HepG2 (cell line): ENCODE data around the gene NID1. TPM values are rescaled to one million over a fixed set of nuclear protein-coding genes. Genes with fewer than 3 reads are reported as not detected.

Source experiments
- AGO1 ChIP-seq: fragments of 200-400 bp; formaldehyde crosslinking; IDR thresholded peaks from 2 replicates; pipeline ENCODE4 v1.6.1; 2017; ENCODE audit warnings: mild to moderate bottlenecking, low read depth, low read length, moderate library complexity; ENCODE audit not compliant: poor library complexity, severe bottlenecking
- ARNTL ChIP-seq: sonication (generic); formaldehyde crosslinking; IDR thresholded peaks from 2 replicates; pipeline ENCODE4 v1.4.0; 2020; ENCODE audit warnings: mild to moderate bottlenecking, missing genetic modification reagents
- ATF2 ChIP-seq: sonication (generic); formaldehyde crosslinking; IDR thresholded peaks from 2 replicates; pipeline ENCODE4 v1.4.0; 2020; ENCODE audit warnings: missing genetic modification reagents
- ATM ChIP-seq: fragments of 450-650 bp; IDR thresholded peaks from 2 replicates; pipeline ENCODE4 v1.7.1; 2017; ENCODE audit warnings: mild to moderate bottlenecking, borderline replicate concordance
- CENPT ChIP-seq: sonication (generic); formaldehyde crosslinking; IDR thresholded peaks from 2 replicates; pipeline ENCODE4 v1.8.0; 2022; ENCODE audit warnings: low read depth, mild to moderate bottlenecking, moderate library complexity, missing genetic modification reagents
- FOXC1 ChIP-seq: sonication (generic); formaldehyde crosslinking; IDR thresholded peaks from 2 replicates; pipeline ENCODE4 v1.8.0; 2022; ENCODE audit warnings: mild to moderate bottlenecking, missing genetic modification reagents, borderline replicate concordance
- GATAD2A ChIP-seq: IDR thresholded peaks from 2 replicates; pipeline ENCODE4 v1.6.1; 2016
- HOXA7 ChIP-seq: sonication (generic); formaldehyde crosslinking; IDR thresholded peaks from 2 replicates; pipeline ENCODE4 v1.8.1; 2022; ENCODE audit warnings: mild to moderate bottlenecking, missing genetic modification reagents, moderate library complexity
- HOXA9 ChIP-seq: sonication (generic); formaldehyde crosslinking; IDR thresholded peaks from 2 replicates; pipeline ENCODE4 v1.8.1; 2022; ENCODE audit warnings: missing genetic modification reagents, mild to moderate bottlenecking, moderate library complexity, borderline replicate concordance
- KMT2A ChIP-seq: sonication (generic); formaldehyde crosslinking; IDR thresholded peaks from 2 replicates; pipeline ENCODE4 v1.4.0; 2020; ENCODE audit warnings: missing genetic modification reagents
- MIXL1 ChIP-seq: IDR thresholded peaks from 2 replicates; pipeline ENCODE4 v1.6.1; 2016
- NCOA5 ChIP-seq: sonication (generic); formaldehyde crosslinking; IDR thresholded peaks from 2 replicates; pipeline ENCODE4 v1.4.0; 2020; ENCODE audit warnings: missing genetic modification reagents
- NPAS2 ChIP-seq: sonication (generic); formaldehyde crosslinking; IDR thresholded peaks from 2 replicates; pipeline ENCODE4 v1.8.0; 2022; ENCODE audit warnings: mild to moderate bottlenecking, missing genetic modification reagents, borderline replicate concordance
- POLR2AphosphoS5 ChIP-seq: IDR thresholded peaks from 2 replicates; pipeline ENCODE4 v1.6.1; 2012; ENCODE audit warnings: low read depth, low read length
- SALL1 ChIP-seq: sonication (generic); formaldehyde crosslinking; IDR thresholded peaks from 2 replicates; pipeline ENCODE4 v1.8.0; 2022; ENCODE audit warnings: mild to moderate bottlenecking, missing genetic modification reagents
- SAP130 ChIP-seq: IDR thresholded peaks from 2 replicates; pipeline ENCODE4 v1.6.1; 2016; ENCODE audit warnings: low read depth
- THYN1 ChIP-seq: sonication (generic); formaldehyde crosslinking; IDR thresholded peaks from 2 replicates; pipeline ENCODE4 v1.8.1; 2023; ENCODE audit warnings: low read depth, mild to moderate bottlenecking, moderate library complexity, missing genetic modification reagents, borderline replicate concordance
- ZFAT ChIP-seq: sonication (generic); formaldehyde crosslinking; conservative IDR thresholded peaks from 2 replicates; pipeline ENCODE4 v1.8.1; 2023; ENCODE audit warnings: missing genetic modification reagents, inconsistent platforms
- ZNF256 ChIP-seq: sonication (generic); formaldehyde crosslinking; conservative IDR thresholded peaks from 2 replicates; pipeline ENCODE4 v1.4.0; 2020; ENCODE audit warnings: missing genetic modification reagents
- ZNF34 ChIP-seq: sonication (generic); formaldehyde crosslinking; IDR thresholded peaks from 2 replicates; pipeline ENCODE4 v1.4.0; 2020; ENCODE audit warnings: mild to moderate bottlenecking, missing genetic modification reagents, borderline replicate concordance
- ZNF549 ChIP-seq: sonication (generic); formaldehyde crosslinking; IDR thresholded peaks from 2 replicates; pipeline ENCODE4 v1.5.0; 2020; ENCODE audit warnings: missing genetic modification reagents
- ZNF556 ChIP-seq: sonication (generic); formaldehyde crosslinking; IDR thresholded peaks from 2 replicates; pipeline ENCODE4 v1.4.0; 2020; ENCODE audit warnings: mild to moderate bottlenecking, missing genetic modification reagents, borderline replicate concordance
- ZNF574 ChIP-seq: sonication (generic); formaldehyde crosslinking; IDR thresholded peaks from 2 replicates; pipeline ENCODE4 v1.4.0; 2020; ENCODE audit warnings: missing genetic modification reagents
- polyA plus RNA-seq, 8 experiments: library from polyadenylated mRNA; depleted of rRNA in 3 of 8; stranded (reverse) in 7 of 8; unstranded in 1 of 8; fragments of >200 nt; fragmentation: Illumina TruSeq in 4 of 8; extraction: Trizol in 4 of 8; gene quantifications; 2 replicates each; pipeline versions ENCODE4 v1.2.1 to v1.2.3, GENCODE V29; 2011 to 2016; ENCODE audit warnings: low read depth in 4 of 8, missing spikeins in 1 of 8, mixed read lengths in 1 of 8; ENCODE audit not compliant: insufficient read depth in 1 of 8
- total RNA-seq, 5 experiments: library from RNA; depleted of rRNA; stranded (reverse); fragments of >200 nt; fragmentation: Illumina TruSeq; extraction: Trizol; gene quantifications; 2 replicates each; pipeline ENCODE4 v1.2.3, GENCODE V29; 2016; ENCODE audit warnings: low read depth in 1 of 5

NID1 gene
- total and polyA plus RNA-seq, 2 of the 13 experiments (the other 11 are each of a cell fraction or from before 2014, with no cell fraction given), result 50.2 to 56.1 TPM

GRCh38 chr1:236063919-236064673 is 794 bp downstream of the NID1 start (continued):
- peak; percentile 82; the same call in 1 of the 2 replicates for TF ChIP-seq KMT2A
- TF ChIP-seq MIXL1 (CRISPR knock-in tag), result peak; percentile 87
- TF ChIP-seq HOXA7 (CRISPR knock-in tag), result no peak
- no peak for TF ChIP-seq NCOA5 (CRISPR knock-in tag)
- no peak for TF ChIP-seq NPAS2 (CRISPR knock-in tag)
- TF ChIP-seq POLR2AphosphoS5, result peak; percentile 92
- TF ChIP-seq CENPT (CRISPR knock-in tag), result no peak
- peak; percentile 97 for TF ChIP-seq SALL1 (CRISPR knock-in tag)
- peak; percentile 80 for TF ChIP-seq ATF2
- peak; percentile 62; the same call in 1 of the 2 replicates for TF ChIP-seq ZNF256 (CRISPR knock-in tag)
- TF ChIP-seq ZNF549, result peak; percentile 30; the same call in 1 of the 2 replicates
- no peak for TF ChIP-seq AGO1
- no peak for TF ChIP-seq ATM
- peak; percentile 91; the same call in 1 of the 2 replicates for TF ChIP-seq HOXA9 (CRISPR knock-in tag)
- peak; percentile 94 for TF ChIP-seq FOXC1
- TF ChIP-seq ARNTL (CRISPR knock-in tag), result peak; percentile 89
- peak; percentile 85 for TF ChIP-seq SAP130
- peak; percentile 86 for TF ChIP-seq ZNF574 (CRISPR knock-in tag)
- peak; percentile 62; the same call in 1 of the 2 replicates for TF ChIP-seq ZFAT (CRISPR knock-in tag)
- no peak for TF ChIP-seq THYN1 (CRISPR knock-in tag)
- peak; percentile 90 for TF ChIP-seq GATAD2A (CRISPR knock-in tag)
- peak; percentile 59 for TF ChIP-seq ZNF34
- TF ChIP-seq ZNF556 (CRISPR knock-in tag), result peak; percentile 86
